GM12878 (cell line): ENCODE data around the gene TMEM94. TPM values are rescaled to one million over a fixed set of nuclear protein-coding genes. Genes with fewer than 3 reads are reported as not detected.

Experiments used
- ATAC-seq: fragments of 200-7000 bp; cut with Tn5 transposase; 3 replicates; pipeline ENCODE4 v1.9.1; 2020; ENCODE audit warnings: mild to moderate bottlenecking, moderate library complexity
- BruUV-seq: library from RNA; stranded (reverse); fragments of 400-500 nt; replicated peaks from 2 replicates; lab custom pipeline; 2021; lab: Mats Ljungman, UMichigan
- CTCF ChIA-PET: fragments of 300-600 bp; sonication (Branson Sonifier 250); formaldehyde crosslinking; extraction: SDS; loops from one replicate; lab custom pipeline; 2021; ENCODE audit warnings: inconsistent platforms; lab: Yijun Ruan, JAX
- POLR2A ChIA-PET: fragments of 350-600 bp; formaldehyde crosslinking; extraction: SDS; loops from one replicate; lab custom pipeline; 2021; ENCODE audit warnings: inconsistent platforms; lab: Charles Lee
- RAD21 ChIA-PET: fragments of 300-600 bp; sonication (Branson Sonifier 250); formaldehyde crosslinking; loops from one replicate; lab custom pipeline; 2023; ENCODE audit warnings: antibody characterized with exemption; ENCODE audit not compliant: unreplicated experiment; lab: Charles Lee
- SMC1A ChIA-PET: fragments of 300-600 bp; sonication (Branson Sonifier 250); formaldehyde crosslinking; loops from one replicate; lab custom pipeline; 2023; ENCODE audit not compliant: unreplicated experiment, uncharacterized antibody; lab: Charles Lee
- DNase-seq: peaks from one replicate; pipeline ENCODE4 v3.0.0-alpha.2; 2011; ENCODE audit warnings: low read depth, low spot score
- FAIRE-seq: peaks from 3 replicates; lab custom pipeline; 2011; peaks lifted over from hg19 to GRCh38; lab: Jason Lieb, UNC
- H2AFZ ChIP-seq: 2 replicates; pipeline ENCODE4 v1.6.0; 2011; ENCODE audit warnings: low read depth, low read length, control low read depth; ENCODE audit not compliant: control insufficient read depth
- H3K27ac ChIP-seq: 2 replicates; pipeline ENCODE4 v1.5.1; 2011; ENCODE audit warnings: control low read depth; ENCODE audit not compliant: control insufficient read depth, insufficient read depth
- H3K27me3 ChIP-seq, 2 experiments: replicated peaks in 1 of 2; 2 replicates each; pipeline versions ENCODE4 v1.6.0 to v1.6.1; 2011; ENCODE audit warnings: low read length in 1 of 2; ENCODE audit not compliant: control insufficient read depth in 2 of 2, insufficient read depth in 2 of 2
- H3K36me3 ChIP-seq, 2 experiments: 2 replicates each; pipeline ENCODE4 v1.5.1; 2011; ENCODE audit warnings: low read length in 1 of 2; ENCODE audit not compliant: control insufficient read depth in 2 of 2, insufficient read depth in 2 of 2
- H3K4me1 ChIP-seq: 2 replicates; pipeline ENCODE4 v1.6.1; 2011; ENCODE audit warnings: mild to moderate bottlenecking, low read length, moderate library complexity, mixed read lengths; ENCODE audit not compliant: control insufficient read depth, insufficient read depth
- H3K4me2 ChIP-seq: 2 replicates; pipeline ENCODE4 v1.6.0; 2011; ENCODE audit warnings: control low read depth; ENCODE audit not compliant: control insufficient read depth, insufficient read depth
- H3K4me3 ChIP-seq: fragments of 200-600 bp; sonication (generic); 2 replicates; pipeline ENCODE4 v1.5.1; 2016
- H3K79me2 ChIP-seq: 2 replicates; pipeline ENCODE4 v1.6.0; 2011; ENCODE audit warnings: low read length; ENCODE audit not compliant: control insufficient read depth, insufficient read depth
- H3K9ac ChIP-seq: 2 replicates; pipeline ENCODE4 v1.8.0; 2011; ENCODE audit warnings: low read length, control low read depth, mixed read lengths; ENCODE audit not compliant: control insufficient read depth, insufficient read depth
- H3K9me3 ChIP-seq: replicated peaks from 3 replicates; pipeline ENCODE4 v1.5.1; 2011; ENCODE audit warnings: mild to moderate bottlenecking, low read length; ENCODE audit not compliant: control insufficient read depth, insufficient read depth
- H4K20me1 ChIP-seq: 2 replicates; pipeline ENCODE4 v1.6.0; 2011; ENCODE audit not compliant: control insufficient read depth, insufficient read depth
- ASH2L ChIP-seq: fragments of 300-600, 200-600 bp; sonication (generic); IDR thresholded peaks from 2 replicates; pipeline ENCODE4 v1.6.1; 2017; ENCODE audit warnings: low read depth, mild to moderate bottlenecking, borderline replicate concordance
- BCLAF1 ChIP-seq: fragments of 450-650 bp; IDR thresholded peaks from 2 replicates; pipeline ENCODE4 v1.6.1; 2017; ENCODE audit warnings: antibody characterized with exemption, mild to moderate bottlenecking, moderate library complexity
- ETV6 ChIP-seq, 2 experiments: fragments of 450-650 bp in 1 of 2; IDR thresholded peaks in 1 of 2; conservative IDR thresholded peaks in 1 of 2; 2 replicates each; pipeline ENCODE4 v1.6.1; 2014; ENCODE audit warnings: antibody characterized with exemption in 1 of 2, borderline replicate concordance in 1 of 2, low read depth in 1 of 2, mild to moderate bottlenecking in 1 of 2, moderate library complexity in 1 of 2
- HSF1 ChIP-seq: fragments of 150-350 bp; IDR thresholded peaks from 2 replicates; pipeline ENCODE4 v1.6.1; 2014; ENCODE audit warnings: mild to moderate bottlenecking, low read depth, low read length
- KAT2A ChIP-seq: conservative IDR thresholded peaks from 2 replicates; pipeline ENCODE4 v1.6.1; 2011; ENCODE audit warnings: low read depth, low read length; ENCODE audit not compliant: control insufficient read depth
- MXI1 ChIP-seq: fragments of 150-350 bp; IDR thresholded peaks from 2 replicates; pipeline ENCODE4 v1.6.1; 2011; ENCODE audit warnings: low read depth, mild to moderate bottlenecking, inconsistent platforms, low read length, improper control_type of control experiment
- NRF1 ChIP-seq: conservative IDR thresholded peaks from 2 replicates; pipeline ENCODE4 v1.6.1; 2011; ENCODE audit warnings: mild to moderate bottlenecking, low read depth, low read length, improper control_type of control experiment
- WGBS: methylation state at CpG from one replicate; pipeline ENCODE4 v1.1.6; 2016; ENCODE audit warnings: low lambda C conversion rate; ENCODE audit not compliant: insufficient replicate concordance, insufficient coverage; ENCODE audit errors: missing lambda C conversion rate; 5-methylcytosine and 5-hydroxymethylcytosine counted together
- in situ Hi-C: fragments of 300-500 bp; cut with MboI; formaldehyde crosslinking; loops from 9 replicates; pipeline ENCODE4 v1.14.3; 2018; ENCODE audit warnings: mixed read lengths
- intact Hi-C: fragments of 100-400 bp; cut with micrococcal nuclease; formaldehyde crosslinking; loops from one replicate; pipeline ENCODE4 v1.14.2; 2022; ENCODE audit not compliant: unreplicated experiment
- polyA plus RNA-seq, 11 experiments: library from polyadenylated mRNA; depleted of rRNA in 4 of 11; unstranded in 6 of 11; stranded (reverse) in 5 of 11; fragments of >200 nt; fragmentation: Nextera tagmentation in 4 of 11; fragmentation: Illumina TruSeq in 1 of 11; extraction: Ambion mirVana in 4 of 11; extraction: Trizol in 1 of 11; gene quantifications; 1 replicate in 1 of 11; 2 replicates in 10 of 11; pipeline versions ENCODE4 v1.2.1 to v1.2.3, GENCODE V29; 2011 to 2016; ENCODE audit warnings: inconsistent platforms in 2 of 11, missing spikeins in 2 of 11, low read depth in 1 of 11
- total RNA-seq, 4 experiments: library from RNA; depleted of rRNA in 3 of 4; stranded (reverse); fragments of >200 nt in 3 of 4; fragmentation: Illumina TruSeq in 1 of 4; extraction: Trizol in 1 of 4; gene quantifications; 2 replicates each; pipeline versions ENCODE4 v1.2.1 to v1.2.3, GENCODE V29; 2013 to 2021

TMEM94 gene
- total and polyA plus RNA-seq, 10 of the 15 experiments (the other 5 are each of a cell fraction or from before 2014, with no cell fraction given), result 0.31 to 70.7 (median 24.4) TPM

GRCh38 chr17:75481194-75482068 is 25.0 kb downstream of the TMEM94 start:
- Histone ChIP-seq H2AFZ (no peak overlapping the region), H3K79me2 (no peaks in the 10 kb centered on the region), H3K4me1 (no peaks in the 10 kb centered on the region), H3K9me3 (no peaks in the 10 kb centered on the region), H3K27ac (no peak overlapping the region), H3K27me3 (no peaks in the 10 kb centered on the region), H4K20me1 (no peaks in the 10 kb centered on the region), H3K9ac (no peak overlapping the region), H3K4me2 (no peak overlapping the region), H3K36me3 (peaks cover 2 to 3% of the 10 kb centered on the region in 2 experiments; a peak in 3 of 4 replicates), H3K4me3 (no peak overlapping the region)
- no peak for DNase-seq
- ChIA-PET SMC1A (no interaction called here), CTCF (interaction anchor here (0.7 to 1.1 kb wide), 3 partner anchors 120 to 269 kb away, joined by 3 to 4 read pairs (median 4); partner anchors contain the start of gene SLC25A19), RAD21 (no interaction called here), POLR2A (no interaction called here)
- 89% methylated on average over 13 of the region's 13 CpGs for whole genome bisulfite sequencing
- FAIRE-seq, result no peak
- ATAC-seq, result no peak
- intact Hi-C loops (no loop called here), in situ Hi-C loops (no loop called here)
- TF ChIP-seq HSF1 (no peak), KAT2A (no peak), BCLAF1 (no peak), ETV6 (conservative IDR thresholded peaks at IDR 0.05 in 1 of 2, IDR thresholded peaks at IDR 0.05 in 1 of 2; ENCODE audit: borderline replicate concordance in 1 of 2, low read depth in 1 of 2) (no peak), NRF1 (no peak), ASH2L (no peak), MXI1 (no peak)
- BruUV-seq, result no TSS peak
